Measurements from ENCODE around the gene DACH1.

The DACH1 gene

DNA sequence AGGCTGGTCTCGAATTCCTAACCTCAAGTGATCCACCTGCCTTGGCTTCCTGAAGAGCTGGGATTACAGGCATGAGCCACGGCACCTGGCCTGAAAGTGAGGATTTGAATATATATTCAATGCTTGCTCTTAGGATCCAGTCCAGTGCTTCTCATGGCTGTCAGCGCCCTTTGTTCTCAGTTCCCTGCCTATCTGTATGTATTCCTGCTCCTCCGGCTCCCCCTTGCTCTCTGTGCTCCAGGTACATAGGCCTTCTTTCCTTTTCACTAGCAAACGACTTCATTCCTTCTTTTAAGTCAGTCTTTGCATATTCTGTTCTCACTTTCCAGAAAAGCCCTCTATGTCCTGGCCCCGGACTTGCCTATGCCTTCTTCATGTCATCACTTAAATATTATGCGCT, 232.8 kb downstream of the DACH1 start:
- DNase-seq (ENCODE audit: low read depth) = no peak
- no peak overlapping the region for H3K4me3 ChIP-seq (ENCODE audit: control insufficient read depth, low read depth, low read length)
- TF ChIP-seq, protein P1, sequence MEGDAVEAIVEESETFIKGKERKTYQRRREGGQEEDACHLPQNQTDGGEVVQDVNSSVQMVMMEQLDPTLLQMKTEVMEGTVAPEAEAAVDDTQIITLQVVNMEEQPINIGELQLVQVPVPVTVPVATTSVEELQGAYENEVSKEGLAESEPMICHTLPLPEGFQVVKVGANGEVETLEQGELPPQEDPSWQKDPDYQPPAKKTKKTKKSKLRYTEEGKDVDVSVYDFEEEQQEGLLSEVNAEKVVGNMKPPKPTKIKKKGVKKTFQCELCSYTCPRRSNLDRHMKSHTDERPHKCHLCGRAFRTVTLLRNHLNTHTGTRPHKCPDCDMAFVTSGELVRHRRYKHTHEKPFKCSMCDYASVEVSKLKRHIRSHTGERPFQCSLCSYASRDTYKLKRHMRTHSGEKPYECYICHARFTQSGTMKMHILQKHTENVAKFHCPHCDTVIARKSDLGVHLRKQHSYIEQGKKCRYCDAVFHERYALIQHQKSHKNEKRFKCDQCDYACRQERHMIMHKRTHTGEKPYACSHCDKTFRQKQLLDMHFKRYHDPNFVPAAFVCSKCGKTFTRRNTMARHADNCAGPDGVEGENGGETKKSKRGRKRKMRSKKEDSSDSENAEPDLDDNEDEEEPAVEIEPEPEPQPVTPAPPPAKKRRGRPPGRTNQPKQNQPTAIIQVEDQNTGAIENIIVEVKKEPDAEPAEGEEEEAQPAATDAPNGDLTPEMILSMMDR (conservative IDR thresholded peaks at IDR 0.05; ENCODE audit: control insufficient read depth, insufficient read depth, low read depth, low read length) = no peak

DNA sequence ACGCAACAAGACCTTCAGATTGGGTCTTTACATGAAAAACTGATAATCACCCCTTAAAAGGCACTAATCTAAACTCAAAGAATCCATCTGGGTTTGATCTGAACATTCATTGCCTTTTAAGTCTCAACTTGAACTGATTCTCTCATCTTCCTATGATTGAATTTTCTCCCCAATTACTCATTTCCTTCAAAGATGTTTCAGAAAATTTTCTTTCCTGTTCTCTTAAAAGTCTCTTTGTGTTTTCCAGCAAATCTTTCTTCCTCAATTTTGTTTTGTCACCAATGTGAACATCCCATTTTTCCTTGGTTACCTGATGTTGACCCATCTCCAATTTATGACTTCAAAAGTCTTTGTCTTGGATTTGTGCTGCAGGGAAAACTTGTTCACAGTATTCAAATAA, 234.3 kb downstream of the DACH1 start:
- no peak overlapping the region for H3K4me3 ChIP-seq (ENCODE audit: control insufficient read depth, low read depth, low read length)
- no peak for DNase-seq (ENCODE audit: low read depth)
- TF ChIP-seq, protein P1 (conservative IDR thresholded peaks at IDR 0.05; ENCODE audit: control insufficient read depth, insufficient read depth, low read depth, low read length) = no peak

DNA sequence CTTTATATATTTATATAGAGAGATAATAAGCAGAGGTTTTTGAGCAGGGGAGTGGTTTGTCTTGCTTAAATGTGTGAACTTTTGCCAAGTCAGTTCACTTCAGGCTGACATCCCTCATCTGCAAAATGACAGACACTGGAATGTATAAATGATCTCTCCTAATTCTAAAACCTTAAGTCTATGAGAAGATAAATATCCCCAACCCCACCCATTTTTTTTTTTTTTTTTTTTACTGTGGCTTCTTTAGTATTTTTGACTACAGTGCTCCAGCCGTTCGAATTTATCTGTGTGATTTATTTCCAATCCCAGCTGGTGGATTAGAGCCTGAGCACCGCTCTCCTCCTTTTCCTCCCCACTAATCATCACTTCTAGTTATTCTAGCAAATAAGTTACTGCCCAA, 234.8 kb downstream of the DACH1 start:
- TF ChIP-seq, protein P1 (conservative IDR thresholded peaks at IDR 0.05; ENCODE audit: control insufficient read depth, insufficient read depth, low read depth, low read length) = no peak
- H3K4me3 ChIP-seq (ENCODE audit: control insufficient read depth, low read depth, low read length) = no peak overlapping the region
- no peak for DNase-seq (ENCODE audit: low read depth)

DNA sequence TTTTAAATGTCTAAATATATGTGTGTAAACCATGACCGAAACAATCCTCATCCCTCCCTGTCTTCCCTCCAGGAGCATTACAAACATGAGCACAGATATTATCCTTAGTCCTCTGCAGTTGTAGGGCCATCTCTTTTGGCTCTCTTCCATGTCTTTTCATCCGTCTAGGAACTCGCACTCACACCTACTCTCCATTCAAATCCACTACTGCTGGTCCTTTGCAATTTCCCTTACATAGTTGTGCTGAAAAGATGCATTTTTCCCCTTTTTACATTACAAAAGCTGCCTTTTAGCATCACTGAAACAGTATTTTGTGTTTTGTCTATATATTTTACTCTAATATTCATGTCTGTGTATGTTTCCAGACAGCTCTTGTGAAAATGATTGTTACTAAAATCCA, 237.8 kb downstream of the DACH1 start:
- TF ChIP-seq, protein P1 (conservative IDR thresholded peaks at IDR 0.05; ENCODE audit: control insufficient read depth, insufficient read depth, low read depth, low read length) = no peak
- no peak for DNase-seq (ENCODE audit: low read depth)
- H3K4me3 ChIP-seq (ENCODE audit: control insufficient read depth, low read depth, low read length) = no peak overlapping the region

DNA sequence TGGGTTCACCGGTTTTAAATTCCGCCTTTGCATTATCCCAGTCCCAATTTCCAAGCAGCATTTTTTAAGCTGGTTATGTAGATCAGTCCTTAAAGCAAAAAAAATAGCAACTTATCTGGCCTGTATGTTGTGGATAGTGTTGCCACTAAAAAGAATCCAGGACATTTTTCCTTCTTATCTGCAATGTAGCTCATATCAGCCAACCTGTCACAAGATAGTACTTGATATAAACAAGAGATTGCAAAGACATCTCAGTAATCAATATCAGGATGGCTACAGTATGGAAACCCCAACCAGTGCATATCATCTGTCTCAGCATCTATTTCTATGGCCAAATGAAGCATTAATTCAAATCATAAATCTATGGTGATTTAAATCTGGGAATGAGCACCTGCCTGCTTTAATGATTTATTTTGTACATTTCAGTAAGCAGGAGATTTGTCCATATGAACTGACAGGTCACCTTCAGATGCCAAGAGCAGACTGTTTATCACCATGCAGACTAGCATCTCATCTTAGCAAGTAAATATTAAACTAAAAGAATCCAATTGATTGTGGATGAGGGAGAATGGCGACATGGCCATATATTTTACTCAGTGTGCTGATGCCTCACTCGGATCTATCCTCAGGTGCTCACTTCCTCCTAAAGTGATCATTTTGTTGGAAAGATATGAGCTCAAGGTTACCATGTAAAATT, 240.4 kb downstream of the DACH1 start:
- TF ChIP-seq, protein P1 (conservative IDR thresholded peaks at IDR 0.05; ENCODE audit: control insufficient read depth, insufficient read depth, low read depth, low read length) = no peak
- no peak for DNase-seq (ENCODE audit: low read depth)
- no peak overlapping the region for H3K4me3 ChIP-seq (ENCODE audit: control insufficient read depth, low read depth, low read length)

DNA sequence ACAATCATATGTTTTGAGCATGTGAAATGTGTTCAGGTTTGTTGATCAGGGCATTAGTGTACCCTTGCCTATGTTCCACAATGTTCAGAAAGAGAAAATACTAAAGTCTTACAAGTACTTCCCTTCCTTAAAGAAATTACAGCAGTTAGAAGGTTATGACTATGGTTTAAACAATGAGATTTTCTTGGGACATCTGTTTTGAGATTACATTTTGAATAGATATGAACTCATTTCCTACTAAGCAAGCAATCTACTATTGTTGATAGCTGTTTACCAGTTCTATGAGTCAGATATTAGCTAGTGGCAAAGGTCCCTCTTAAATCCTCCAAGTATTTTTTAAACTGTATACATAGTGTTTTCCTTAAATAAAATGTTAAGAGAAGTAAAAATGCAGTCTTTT, 241.3 kb downstream of the DACH1 start:
- DNase-seq (ENCODE audit: low read depth) = no peak
- TF ChIP-seq, protein P1 (conservative IDR thresholded peaks at IDR 0.05; ENCODE audit: control insufficient read depth, insufficient read depth, low read depth, low read length) = no peak
- H3K4me3 ChIP-seq (ENCODE audit: control insufficient read depth, low read depth, low read length) = no peak overlapping the region
